GM12878 (cell line): ENCODE results near the gene NIN.

Source experiments
- ATF3 ChIP-seq: IDR thresholded peaks from 2 replicates; pipeline ENCODE4 v1.6.1; 2011; ENCODE audit warnings: low read depth, mild to moderate bottlenecking, low read length, moderate library complexity, borderline replicate concordance; ENCODE audit errors: extremely low read depth
- CHD1 ChIP-seq: IDR thresholded peaks from 2 replicates; pipeline ENCODE4 v1.6.1; 2012; ENCODE audit warnings: low read depth, low read length, improper control_type of control experiment
- EZH2 ChIP-seq: IDR thresholded peaks from 2 replicates; pipeline ENCODE4 v1.6.1; 2012; ENCODE audit warnings: low read depth, mild to moderate bottlenecking, control low read depth, inconsistent platforms, low read length, borderline replicate concordance; ENCODE audit not compliant: control insufficient read depth
- GABPA ChIP-seq: IDR thresholded peaks from 2 replicates; pipeline ENCODE4 v1.6.1; 2014; ENCODE audit warnings: antibody characterized with exemption, low read depth, mild to moderate bottlenecking, inconsistent platforms
- MTA3 ChIP-seq: IDR thresholded peaks from 2 replicates; pipeline ENCODE4 v1.6.1; 2012; ENCODE audit warnings: low read length, inconsistent platforms, borderline replicate concordance
- MYC ChIP-seq: IDR thresholded peaks from 2 replicates; pipeline ENCODE4 v1.6.1; 2011; ENCODE audit warnings: mild to moderate bottlenecking, low read length, moderate library complexity, inconsistent platforms; ENCODE audit not compliant: insufficient read depth, insufficient replicate concordance, insufficient read length, severe bottlenecking
- TF ChIP-seq, protein P1 (sequence below), 3 experiments: IDR thresholded peaks in 2 of 3; conservative IDR thresholded peaks in 1 of 3; 2 replicates each; pipeline ENCODE4 v1.5.1; 2011; ENCODE audit warnings: low read depth in 3 of 3, low read length in 3 of 3, mild to moderate bottlenecking in 3 of 3, control low read depth in 2 of 3, moderate library complexity in 2 of 3, inconsistent platforms in 1 of 3, mixed read lengths in 1 of 3; ENCODE audit not compliant: control insufficient read depth in 2 of 3, insufficient read depth in 1 of 3; ENCODE audit errors: extremely low read depth in 1 of 3

- TF ChIP-seq, protein P1, sequence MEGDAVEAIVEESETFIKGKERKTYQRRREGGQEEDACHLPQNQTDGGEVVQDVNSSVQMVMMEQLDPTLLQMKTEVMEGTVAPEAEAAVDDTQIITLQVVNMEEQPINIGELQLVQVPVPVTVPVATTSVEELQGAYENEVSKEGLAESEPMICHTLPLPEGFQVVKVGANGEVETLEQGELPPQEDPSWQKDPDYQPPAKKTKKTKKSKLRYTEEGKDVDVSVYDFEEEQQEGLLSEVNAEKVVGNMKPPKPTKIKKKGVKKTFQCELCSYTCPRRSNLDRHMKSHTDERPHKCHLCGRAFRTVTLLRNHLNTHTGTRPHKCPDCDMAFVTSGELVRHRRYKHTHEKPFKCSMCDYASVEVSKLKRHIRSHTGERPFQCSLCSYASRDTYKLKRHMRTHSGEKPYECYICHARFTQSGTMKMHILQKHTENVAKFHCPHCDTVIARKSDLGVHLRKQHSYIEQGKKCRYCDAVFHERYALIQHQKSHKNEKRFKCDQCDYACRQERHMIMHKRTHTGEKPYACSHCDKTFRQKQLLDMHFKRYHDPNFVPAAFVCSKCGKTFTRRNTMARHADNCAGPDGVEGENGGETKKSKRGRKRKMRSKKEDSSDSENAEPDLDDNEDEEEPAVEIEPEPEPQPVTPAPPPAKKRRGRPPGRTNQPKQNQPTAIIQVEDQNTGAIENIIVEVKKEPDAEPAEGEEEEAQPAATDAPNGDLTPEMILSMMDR (IDR thresholded peaks at IDR 0.05 in 2 of 3, conservative IDR thresholded peaks at IDR 0.05 in 1 of 3; ENCODE audit: control insufficient read depth in 2 of 3, extremely low read depth in 1 of 3, insufficient read depth in 1 of 3, low read depth in 3 of 3, low read length in 3 of 3), result no peak
- TF ChIP-seq MTA3 (no peak), EZH2 (no peak), GABPA (no peak), MYC (no peak), ATF3 (no peak), CHD1 (no peak)
Observed at GRCh38 chr14:50831726-50832168, 785 bp upstream of the NIN start.
